ENCODE measurements around the gene FBXL4. TPM values are rescaled to one million over a fixed set of nuclear protein-coding genes. Genes with fewer than 3 reads are reported as not detected.

FBXL4 gene
- total RNA-seq, 1 donor from 2014 or later = 25.2 TPM

- DNase-seq (ENCODE audit: low spot score) = no peak
Measured at GRCh38 chr6:98824902-98825599, 122.7 kb downstream of the FBXL4 start.

- DNase-seq (ENCODE audit: low spot score) = no peak
Measured at GRCh38 chr6:98824162-98824901, 123.4 kb downstream of the FBXL4 start.

- no peak for DNase-seq (ENCODE audit: low spot score)
Measured at GRCh38 chr6:98823428-98824161, 124.2 kb downstream of the FBXL4 start.

- no peak for DNase-seq (ENCODE audit: low spot score)
Measured at GRCh38 chr6:98821756-98822405, 125.9 kb downstream of the FBXL4 start.

Other genes with a start within 250 kb of the FBXL4 start
- gene POU3F2, start 113.4 kb downstream of the FBXL4 start, total RNA-seq = not detected